ENCODE data around the gene SDF4.

GRCh38 chr1:1232796-1233566 is 1.2 kb upstream of the SDF4 start:
- TF ChIP-seq CTCF (IDR thresholded peaks at IDR 0.05) (no peak), POLR2A (IDR thresholded peaks at IDR 0.05) (no peak), EP300 (IDR thresholded peaks at IDR 0.05) (no peak), POLR2AphosphoS5 (IDR thresholded peaks at IDR 0.05) (no peak)

Measured in upper lobe of left lung (tissue), 4 donors.